Measurements from ENCODE around the gene CDON. TPM values are rescaled to one million over a fixed set of nuclear protein-coding genes. Genes with fewer than 3 reads are reported as not detected.

The CDON gene
- total RNA-seq, 1 experiment from 2014 or later: 17.1 TPM

DNA sequence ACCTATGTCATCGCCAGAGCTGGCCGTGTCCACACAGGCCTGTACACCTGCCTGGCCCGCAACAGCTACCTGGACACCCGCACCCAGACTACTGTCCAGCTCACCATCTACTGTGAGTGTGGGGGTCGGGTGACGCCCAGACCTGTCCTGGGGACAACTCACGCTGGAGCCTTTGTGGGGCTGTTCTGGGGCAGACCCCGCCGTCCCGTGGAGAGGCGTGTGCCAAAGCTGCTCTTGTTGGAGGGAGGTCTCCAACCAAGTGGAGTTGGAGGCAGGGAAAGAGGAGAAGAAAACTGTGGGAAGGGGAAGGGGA lies 112.5 kb downstream of the CDON start:
- intact Hi-C loops (cut with micrococcal nuclease; ENCODE audit: unreplicated experiment) (no loop called here), in situ Hi-C loops (cut with HindIII; ENCODE audit: low pct_unique_long_range_greater_than_20kb, low sequenced_read_pairs) (no loop called here)
- Histone ChIP-seq H3K4me1 (ENCODE audit: control insufficient read depth, insufficient read depth, low read length) (no peaks in the 10 kb centered on the region), H3K4me3 (ENCODE audit: low read depth in 2 of 2, low read length in 2 of 2) (no peak overlapping the region), H3K27me3 (ENCODE audit: control insufficient read depth, insufficient read depth, low read length) (no peaks in the 10 kb centered on the region), H3K27ac (ENCODE audit: low read length) (no peak overlapping the region), H3K9me3 (ENCODE audit: control insufficient read depth, insufficient read depth, low read depth, low read length) (no peaks in the 10 kb centered on the region), H3K36me3 (ENCODE audit: control insufficient read depth, insufficient read depth, low read length) (no peaks in the 10 kb centered on the region)
- ChIA-PET POLR2A (no interaction called here), CTCF (interaction anchor here (0.7 kb wide), 1 partner anchor 45 kb away, joined by 12 read pairs; no protein-coding TSS in a partner anchor)
- TF ChIP-seq, protein P1, sequence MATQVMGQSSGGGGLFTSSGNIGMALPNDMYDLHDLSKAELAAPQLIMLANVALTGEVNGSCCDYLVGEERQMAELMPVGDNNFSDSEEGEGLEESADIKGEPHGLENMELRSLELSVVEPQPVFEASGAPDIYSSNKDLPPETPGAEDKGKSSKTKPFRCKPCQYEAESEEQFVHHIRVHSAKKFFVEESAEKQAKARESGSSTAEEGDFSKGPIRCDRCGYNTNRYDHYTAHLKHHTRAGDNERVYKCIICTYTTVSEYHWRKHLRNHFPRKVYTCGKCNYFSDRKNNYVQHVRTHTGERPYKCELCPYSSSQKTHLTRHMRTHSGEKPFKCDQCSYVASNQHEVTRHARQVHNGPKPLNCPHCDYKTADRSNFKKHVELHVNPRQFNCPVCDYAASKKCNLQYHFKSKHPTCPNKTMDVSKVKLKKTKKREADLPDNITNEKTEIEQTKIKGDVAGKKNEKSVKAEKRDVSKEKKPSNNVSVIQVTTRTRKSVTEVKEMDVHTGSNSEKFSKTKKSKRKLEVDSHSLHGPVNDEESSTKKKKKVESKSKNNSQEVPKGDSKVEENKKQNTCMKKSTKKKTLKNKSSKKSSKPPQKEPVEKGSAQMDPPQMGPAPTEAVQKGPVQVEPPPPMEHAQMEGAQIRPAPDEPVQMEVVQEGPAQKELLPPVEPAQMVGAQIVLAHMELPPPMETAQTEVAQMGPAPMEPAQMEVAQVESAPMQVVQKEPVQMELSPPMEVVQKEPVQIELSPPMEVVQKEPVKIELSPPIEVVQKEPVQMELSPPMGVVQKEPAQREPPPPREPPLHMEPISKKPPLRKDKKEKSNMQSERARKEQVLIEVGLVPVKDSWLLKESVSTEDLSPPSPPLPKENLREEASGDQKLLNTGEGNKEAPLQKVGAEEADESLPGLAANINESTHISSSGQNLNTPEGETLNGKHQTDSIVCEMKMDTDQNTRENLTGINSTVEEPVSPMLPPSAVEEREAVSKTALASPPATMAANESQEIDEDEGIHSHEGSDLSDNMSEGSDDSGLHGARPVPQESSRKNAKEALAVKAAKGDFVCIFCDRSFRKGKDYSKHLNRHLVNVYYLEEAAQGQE (IDR thresholded peaks at IDR 0.05; ENCODE audit: insufficient read depth in 1 of 2, low read depth in 2 of 2, low read length in 1 of 2): no peak
- TF ChIP-seq TCF7L2 (IDR thresholded peaks at IDR 0.05; ENCODE audit: low read depth, low read length): no peak
- ATAC-seq (no peak), DNase-seq (ENCODE audit: low read depth, low spot score) (no peak)
- no TSS peak for BruUV-seq (replicated peaks)

DNA sequence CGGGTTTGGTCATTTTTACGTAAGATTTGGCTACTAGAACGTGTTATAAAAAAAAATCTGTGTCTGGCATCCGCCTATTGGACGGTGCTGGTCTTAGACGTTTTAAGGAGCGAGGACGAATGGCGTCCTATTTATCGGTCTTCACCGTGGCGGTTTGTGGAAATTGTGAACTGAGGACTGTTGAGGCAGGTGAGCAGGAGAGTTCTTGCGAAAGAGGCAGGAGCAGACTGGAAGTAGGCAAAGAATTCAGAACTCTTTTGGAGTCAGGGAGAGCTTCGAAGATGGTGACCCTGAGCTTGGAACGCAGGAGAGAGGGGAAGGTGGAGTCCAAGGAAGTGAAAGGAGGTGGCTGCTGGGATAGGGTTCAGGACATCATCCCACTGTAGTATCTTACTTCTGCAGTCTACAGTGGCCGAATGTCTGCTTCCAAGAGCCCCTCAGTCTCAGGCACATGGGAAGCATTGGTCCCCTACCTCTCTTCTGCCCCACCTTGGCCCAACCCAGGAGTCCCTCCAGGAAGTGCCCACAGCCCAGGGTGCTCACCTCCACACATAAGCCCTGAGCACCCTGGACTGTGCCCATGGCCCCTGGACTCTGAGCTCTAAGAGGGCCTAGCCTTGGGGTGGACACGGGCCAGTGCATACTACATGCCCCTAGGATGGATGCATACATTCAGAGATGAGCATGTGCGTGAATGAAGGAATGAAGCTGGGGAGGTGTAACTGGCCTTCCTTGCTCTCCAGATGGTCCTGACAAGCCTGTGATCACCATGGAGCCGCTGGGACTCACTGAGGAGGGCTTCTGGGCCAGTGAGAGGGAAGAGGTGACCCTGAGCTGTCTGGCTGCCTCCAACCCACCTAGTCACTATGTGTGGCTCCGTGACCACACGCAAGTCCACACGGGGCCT lies 113.1 kb downstream of the CDON start:
- no peaks in the 10 kb centered on the region for H3K27me3 ChIP-seq (ENCODE audit: control insufficient read depth, insufficient read depth, low read length)
- no peaks in the 10 kb centered on the region for H3K4me1 ChIP-seq (ENCODE audit: control insufficient read depth, insufficient read depth, low read length)
- no peak for TF ChIP-seq SIN3A (IDR thresholded peaks at IDR 0.05; ENCODE audit: borderline replicate concordance, insufficient read depth, low read depth, low read length)
- BruUV-seq (replicated peaks): no TSS peak
- in situ Hi-C loops (cut with HindIII; ENCODE audit: low pct_unique_long_range_greater_than_20kb, low sequenced_read_pairs) (loop anchor here (25.0 kb wide), 1 partner anchor 263 kb away; the partner anchor contains the start of genes FAM118B and RPUSD4), intact Hi-C loops (cut with micrococcal nuclease; ENCODE audit: unreplicated experiment) (no loop called here)
- ATAC-seq (no peak), DNase-seq (ENCODE audit: low read depth, low spot score) (no peak)
- H3K4me3 ChIP-seq (ENCODE audit: low read depth in 2 of 2, low read length in 2 of 2): no peak overlapping the region
- ChIA-PET POLR2A (no interaction called here), CTCF (interaction anchor here (0.7 kb wide), 1 partner anchor 46 kb away, joined by 12 read pairs; no protein-coding TSS in a partner anchor)
- no peaks in the 10 kb centered on the region for H3K36me3 ChIP-seq (ENCODE audit: control insufficient read depth, insufficient read depth, low read length)
- H3K27ac ChIP-seq (ENCODE audit: low read length): no peak overlapping the region
- no peaks in the 10 kb centered on the region for H3K9me3 ChIP-seq (ENCODE audit: control insufficient read depth, insufficient read depth, low read depth, low read length)

DNA sequence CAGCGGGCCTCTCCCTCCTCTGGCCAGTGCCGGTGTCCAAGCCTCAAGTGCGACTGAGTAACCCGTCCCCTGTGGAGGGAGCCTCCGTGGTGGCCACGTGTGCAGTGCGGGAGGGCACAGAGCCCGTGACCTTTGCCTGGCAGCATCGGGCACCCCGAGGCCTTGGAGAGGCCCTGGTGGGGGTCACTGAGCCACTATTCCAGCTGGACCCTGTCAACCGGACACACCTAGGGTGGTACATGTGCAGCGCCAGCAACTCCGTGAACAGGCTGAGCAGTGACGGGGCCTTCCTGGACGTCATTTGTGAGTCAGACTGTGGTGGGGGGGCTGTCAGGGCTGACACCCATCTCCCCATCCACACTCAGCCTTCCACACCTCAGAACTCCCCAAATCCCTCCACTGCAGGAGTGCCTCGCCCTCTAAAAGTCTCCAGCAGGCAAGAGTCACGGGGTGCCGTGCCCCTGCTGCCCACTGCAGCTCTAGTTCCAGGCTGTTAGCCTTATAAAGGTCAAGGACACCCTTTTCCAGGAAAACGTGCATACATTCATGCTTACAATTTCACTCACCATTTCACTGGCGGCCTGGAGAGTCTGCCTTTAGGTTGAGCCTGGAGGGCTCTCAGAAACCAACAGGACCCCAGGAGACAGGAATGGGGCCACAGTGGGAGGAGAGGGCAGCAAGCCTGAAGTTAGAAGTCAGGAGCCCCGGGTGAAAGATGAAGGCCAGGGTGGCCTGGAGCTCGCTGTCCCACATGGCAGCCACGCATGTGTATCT lies 114.2 kb downstream of the CDON start:
- no peak for DNase-seq (ENCODE audit: low read depth, low spot score)
- in situ Hi-C loops (cut with HindIII; ENCODE audit: low pct_unique_long_range_greater_than_20kb, low sequenced_read_pairs): loop anchor here (25.0 kb wide), 1 partner anchor 264 kb away; the partner anchor contains the start of genes FAM118B and RPUSD4
- CTCF ChIA-PET: no interaction called here

More for the DNA sequence above, 114.2 kb downstream of the CDON start:
- no peak for ATAC-seq
- POLR2A ChIA-PET: no interaction called here
- Histone ChIP-seq H3K4me1 (ENCODE audit: control insufficient read depth, insufficient read depth, low read length) (no peaks in the 10 kb centered on the region), H3K9me3 (ENCODE audit: control insufficient read depth, insufficient read depth, low read depth, low read length) (no peaks in the 10 kb centered on the region), H3K36me3 (ENCODE audit: control insufficient read depth, insufficient read depth, low read length) (no peaks in the 10 kb centered on the region), H3K27me3 (ENCODE audit: control insufficient read depth, insufficient read depth, low read length) (no peaks in the 10 kb centered on the region), H3K4me3 (ENCODE audit: low read depth in 2 of 2, low read length in 2 of 2) (no peak overlapping the region), H3K27ac (ENCODE audit: low read length) (no peak overlapping the region)
- intact Hi-C loops (cut with micrococcal nuclease; ENCODE audit: unreplicated experiment): no loop called here
- no TSS peak for BruUV-seq (replicated peaks)
- TF ChIP-seq, protein P2, sequence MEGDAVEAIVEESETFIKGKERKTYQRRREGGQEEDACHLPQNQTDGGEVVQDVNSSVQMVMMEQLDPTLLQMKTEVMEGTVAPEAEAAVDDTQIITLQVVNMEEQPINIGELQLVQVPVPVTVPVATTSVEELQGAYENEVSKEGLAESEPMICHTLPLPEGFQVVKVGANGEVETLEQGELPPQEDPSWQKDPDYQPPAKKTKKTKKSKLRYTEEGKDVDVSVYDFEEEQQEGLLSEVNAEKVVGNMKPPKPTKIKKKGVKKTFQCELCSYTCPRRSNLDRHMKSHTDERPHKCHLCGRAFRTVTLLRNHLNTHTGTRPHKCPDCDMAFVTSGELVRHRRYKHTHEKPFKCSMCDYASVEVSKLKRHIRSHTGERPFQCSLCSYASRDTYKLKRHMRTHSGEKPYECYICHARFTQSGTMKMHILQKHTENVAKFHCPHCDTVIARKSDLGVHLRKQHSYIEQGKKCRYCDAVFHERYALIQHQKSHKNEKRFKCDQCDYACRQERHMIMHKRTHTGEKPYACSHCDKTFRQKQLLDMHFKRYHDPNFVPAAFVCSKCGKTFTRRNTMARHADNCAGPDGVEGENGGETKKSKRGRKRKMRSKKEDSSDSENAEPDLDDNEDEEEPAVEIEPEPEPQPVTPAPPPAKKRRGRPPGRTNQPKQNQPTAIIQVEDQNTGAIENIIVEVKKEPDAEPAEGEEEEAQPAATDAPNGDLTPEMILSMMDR (IDR thresholded peaks at IDR 0.05): no peak
- TF ChIP-seq SIN3A (IDR thresholded peaks at IDR 0.05; ENCODE audit: borderline replicate concordance, insufficient read depth, low read depth, low read length) (no peak), TCF7L2 (IDR thresholded peaks at IDR 0.05; ENCODE audit: low read depth, low read length) (no peak)

Measured in Panc1 (cell line).